GM12878 (cell line): ENCODE results near the gene OTUD3. TPM values are rescaled to one million over a fixed set of nuclear protein-coding genes. Genes with fewer than 3 reads are reported as not detected.

Experiments
- ATAC-seq: fragments of 200-7000 bp; cut with Tn5 transposase; 3 replicates; pipeline ENCODE4 v1.9.1; 2020; ENCODE audit warnings: mild to moderate bottlenecking, moderate library complexity
- BruUV-seq: library from RNA; stranded (reverse); fragments of 400-500 nt; replicated peaks from 2 replicates; lab custom pipeline; 2021; lab: Mats Ljungman, UMichigan
- CTCF ChIA-PET: fragments of 300-600 bp; sonication (Branson Sonifier 250); formaldehyde crosslinking; extraction: SDS; loops from one replicate; lab custom pipeline; 2021; ENCODE audit warnings: inconsistent platforms; lab: Yijun Ruan, JAX
- POLR2A ChIA-PET: fragments of 350-600 bp; formaldehyde crosslinking; extraction: SDS; loops from one replicate; lab custom pipeline; 2021; ENCODE audit warnings: inconsistent platforms; lab: Charles Lee
- RAD21 ChIA-PET: fragments of 300-600 bp; sonication (Branson Sonifier 250); formaldehyde crosslinking; loops from one replicate; lab custom pipeline; 2023; ENCODE audit warnings: antibody characterized with exemption; ENCODE audit not compliant: unreplicated experiment; lab: Charles Lee
- SMC1A ChIA-PET: fragments of 300-600 bp; sonication (Branson Sonifier 250); formaldehyde crosslinking; loops from one replicate; lab custom pipeline; 2023; ENCODE audit not compliant: unreplicated experiment, uncharacterized antibody; lab: Charles Lee
- DNase-seq: peaks from one replicate; pipeline ENCODE4 v3.0.0-alpha.2; 2011; ENCODE audit warnings: low read depth, low spot score
- FAIRE-seq: peaks from 3 replicates; lab custom pipeline; 2011; peaks lifted over from hg19 to GRCh38; lab: Jason Lieb, UNC
- H2AFZ ChIP-seq: 2 replicates; pipeline ENCODE4 v1.6.0; 2011; ENCODE audit warnings: low read depth, low read length, control low read depth; ENCODE audit not compliant: control insufficient read depth
- H3K27ac ChIP-seq: 2 replicates; pipeline ENCODE4 v1.5.1; 2011; ENCODE audit warnings: control low read depth; ENCODE audit not compliant: control insufficient read depth, insufficient read depth
- H3K27me3 ChIP-seq, 2 experiments: replicated peaks in 1 of 2; 2 replicates each; pipeline versions ENCODE4 v1.6.0 to v1.6.1; 2011; ENCODE audit warnings: low read length in 1 of 2; ENCODE audit not compliant: control insufficient read depth in 2 of 2, insufficient read depth in 2 of 2
- H3K36me3 ChIP-seq, 2 experiments: 2 replicates each; pipeline ENCODE4 v1.5.1; 2011; ENCODE audit warnings: low read length in 1 of 2; ENCODE audit not compliant: control insufficient read depth in 2 of 2, insufficient read depth in 2 of 2
- H3K4me1 ChIP-seq: 2 replicates; pipeline ENCODE4 v1.6.1; 2011; ENCODE audit warnings: mild to moderate bottlenecking, low read length, moderate library complexity, mixed read lengths; ENCODE audit not compliant: control insufficient read depth, insufficient read depth
- H3K4me2 ChIP-seq: 2 replicates; pipeline ENCODE4 v1.6.0; 2011; ENCODE audit warnings: control low read depth; ENCODE audit not compliant: control insufficient read depth, insufficient read depth
- H3K4me3 ChIP-seq: fragments of 200-600 bp; sonication (generic); 2 replicates; pipeline ENCODE4 v1.5.1; 2016
- H3K79me2 ChIP-seq: 2 replicates; pipeline ENCODE4 v1.6.0; 2011; ENCODE audit warnings: low read length; ENCODE audit not compliant: control insufficient read depth, insufficient read depth
- H3K9ac ChIP-seq: 2 replicates; pipeline ENCODE4 v1.8.0; 2011; ENCODE audit warnings: low read length, control low read depth, mixed read lengths; ENCODE audit not compliant: control insufficient read depth, insufficient read depth
- H3K9me3 ChIP-seq: replicated peaks from 3 replicates; pipeline ENCODE4 v1.5.1; 2011; ENCODE audit warnings: mild to moderate bottlenecking, low read length; ENCODE audit not compliant: control insufficient read depth, insufficient read depth
- H4K20me1 ChIP-seq: 2 replicates; pipeline ENCODE4 v1.6.0; 2011; ENCODE audit not compliant: control insufficient read depth, insufficient read depth
- BACH1 ChIP-seq: fragments of 450-650 bp; IDR thresholded peaks from 2 replicates; pipeline ENCODE4 v1.6.1; 2017; ENCODE audit warnings: mild to moderate bottlenecking, borderline replicate concordance
- CHD2 ChIP-seq: IDR thresholded peaks from 2 replicates; pipeline ENCODE4 v1.6.1; 2011; ENCODE audit warnings: low read depth, low read length, improper control_type of control experiment, borderline replicate concordance
- ETV6 ChIP-seq, 2 experiments: fragments of 450-650 bp in 1 of 2; IDR thresholded peaks in 1 of 2; conservative IDR thresholded peaks in 1 of 2; 2 replicates each; pipeline ENCODE4 v1.6.1; 2014; ENCODE audit warnings: antibody characterized with exemption in 1 of 2, borderline replicate concordance in 1 of 2, low read depth in 1 of 2, mild to moderate bottlenecking in 1 of 2, moderate library complexity in 1 of 2
- MXI1 ChIP-seq: fragments of 150-350 bp; IDR thresholded peaks from 2 replicates; pipeline ENCODE4 v1.6.1; 2011; ENCODE audit warnings: low read depth, mild to moderate bottlenecking, inconsistent platforms, low read length, improper control_type of control experiment
- NBN ChIP-seq: fragments of 450-650 bp; IDR thresholded peaks from 2 replicates; pipeline ENCODE4 v1.6.1; 2016
- NFXL1 ChIP-seq: fragments of 450-650 bp; IDR thresholded peaks from 2 replicates; pipeline ENCODE4 v1.6.1; 2017; ENCODE audit warnings: antibody characterized with exemption, mild to moderate bottlenecking, borderline replicate concordance
- RAD51 ChIP-seq: fragments of 450-650 bp; IDR thresholded peaks from 2 replicates; pipeline ENCODE4 v1.6.1; 2016; ENCODE audit warnings: moderate library complexity, mild to moderate bottlenecking, inconsistent platforms
- SMARCA5 ChIP-seq: fragments of 450-650 bp; IDR thresholded peaks from 2 replicates; pipeline ENCODE4 v1.6.1; 2017; ENCODE audit warnings: mild to moderate bottlenecking
- SREBF1 ChIP-seq: IDR thresholded peaks from 2 replicates; pipeline ENCODE4 v1.6.1; 2012; ENCODE audit warnings: mild to moderate bottlenecking, low read length
- STAT1 ChIP-seq: fragments of 450-650 bp; conservative IDR thresholded peaks from 2 replicates; pipeline ENCODE4 v1.6.1; 2014; ENCODE audit warnings: antibody characterized with exemption, mild to moderate bottlenecking
- YBX1 ChIP-seq: fragments of 450-650 bp; IDR thresholded peaks from 2 replicates; pipeline ENCODE4 v1.6.1; 2016; ENCODE audit warnings: antibody characterized with exemption
- ZNF24 ChIP-seq: fragments of 450-650 bp; IDR thresholded peaks from 2 replicates; pipeline ENCODE4 v1.6.1; 2017; ENCODE audit warnings: antibody characterized with exemption, mild to moderate bottlenecking
- WGBS: methylation state at CpG from one replicate; pipeline ENCODE4 v1.1.6; 2016; ENCODE audit warnings: low lambda C conversion rate; ENCODE audit not compliant: insufficient replicate concordance, insufficient coverage; ENCODE audit errors: missing lambda C conversion rate; 5-methylcytosine and 5-hydroxymethylcytosine counted together
- in situ Hi-C: fragments of 300-500 bp; cut with MboI; formaldehyde crosslinking; loops from 9 replicates; pipeline ENCODE4 v1.14.3; 2018; ENCODE audit warnings: mixed read lengths
- intact Hi-C: fragments of 100-400 bp; cut with micrococcal nuclease; formaldehyde crosslinking; loops from one replicate; pipeline ENCODE4 v1.14.2; 2022; ENCODE audit not compliant: unreplicated experiment
- polyA plus RNA-seq, 11 experiments: library from polyadenylated mRNA; depleted of rRNA in 4 of 11; unstranded in 6 of 11; stranded (reverse) in 5 of 11; fragments of >200 nt; fragmentation: Nextera tagmentation in 4 of 11; fragmentation: Illumina TruSeq in 1 of 11; extraction: Ambion mirVana in 4 of 11; extraction: Trizol in 1 of 11; gene quantifications; 1 replicate in 1 of 11; 2 replicates in 10 of 11; pipeline versions ENCODE4 v1.2.1 to v1.2.3, GENCODE V29; 2011 to 2016; ENCODE audit warnings: inconsistent platforms in 2 of 11, missing spikeins in 2 of 11, low read depth in 1 of 11
- total RNA-seq, 4 experiments: library from RNA; depleted of rRNA in 3 of 4; stranded (reverse); fragments of >200 nt in 3 of 4; fragmentation: Illumina TruSeq in 1 of 4; extraction: Trizol in 1 of 4; gene quantifications; 2 replicates each; pipeline versions ENCODE4 v1.2.1 to v1.2.3, GENCODE V29; 2013 to 2021
- TF ChIP-seq, protein P1 (sequence below): IDR thresholded peaks from 2 replicates; pipeline ENCODE4 v1.6.1; 2011; ENCODE audit warnings: low read depth, low read length, improper control_type of control experiment, borderline replicate concordance
- TF ChIP-seq, protein P2 (sequence below): fragments of 450-650 bp; IDR thresholded peaks from 2 replicates; pipeline ENCODE4 v1.6.1; 2017; ENCODE audit warnings: mild to moderate bottlenecking, low read depth, inconsistent platforms; ENCODE audit not compliant: poor library complexity, severe bottlenecking

The OTUD3 gene
- total and polyA plus RNA-seq, 10 of the 15 experiments (the other 5 are each of a cell fraction or from before 2014, with no cell fraction given), result 0.77 to 8.9 (median 4.8) TPM

DNA sequence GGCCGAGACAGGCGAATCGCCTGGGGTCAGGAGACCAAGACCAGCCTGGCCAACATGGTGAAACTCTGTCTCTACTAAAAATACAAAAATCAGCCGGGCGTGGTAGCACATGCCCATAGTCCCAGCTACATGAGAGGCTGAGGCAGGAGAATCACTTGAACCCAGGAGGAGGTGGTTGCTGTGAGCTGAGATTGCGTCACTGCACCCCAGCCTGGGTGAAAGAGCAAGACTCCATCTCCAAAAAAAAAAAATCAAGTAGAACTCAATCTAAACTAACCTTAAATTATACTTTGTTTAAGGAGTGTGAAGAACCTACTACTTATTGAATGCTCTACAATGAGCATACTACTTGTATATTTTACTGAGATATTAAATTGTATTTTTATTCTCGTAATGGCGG is 36.6 kb upstream of the OTUD3 start:
- WGBS, result 56% methylated on average over 8 of the region's 8 CpGs
- FAIRE-seq, result no peak
- CTCF ChIA-PET, result no interaction called here
- intact Hi-C loops, result no loop called here
- no peak overlapping the region for H3K9ac ChIP-seq
- no peak for TF ChIP-seq YBX1
- no peak for TF ChIP-seq ZNF24
- TF ChIP-seq, protein P1, sequence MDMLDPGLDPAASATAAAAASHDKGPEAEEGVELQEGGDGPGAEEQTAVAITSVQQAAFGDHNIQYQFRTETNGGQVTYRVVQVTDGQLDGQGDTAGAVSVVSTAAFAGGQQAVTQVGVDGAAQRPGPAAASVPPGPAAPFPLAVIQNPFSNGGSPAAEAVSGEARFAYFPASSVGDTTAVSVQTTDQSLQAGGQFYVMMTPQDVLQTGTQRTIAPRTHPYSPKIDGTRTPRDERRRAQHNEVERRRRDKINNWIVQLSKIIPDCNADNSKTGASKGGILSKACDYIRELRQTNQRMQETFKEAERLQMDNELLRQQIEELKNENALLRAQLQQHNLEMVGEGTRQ, result no peak
- TF ChIP-seq BACH1, result no peak
- no peak for TF ChIP-seq ETV6 (conservative IDR thresholded peaks at IDR 0.05 in 1 of 2, IDR thresholded peaks at IDR 0.05 in 1 of 2; ENCODE audit: borderline replicate concordance in 1 of 2, low read depth in 1 of 2)
- TF ChIP-seq NFXL1, result no peak
- no peak for TF ChIP-seq NBN
- no peak for TF ChIP-seq MXI1
- TF ChIP-seq, all 136 proteins: peak for 0
- Histone ChIP-seq H3K27me3 (no peaks in the 10 kb centered on the region), H2AFZ (no peak overlapping the region), H3K4me3 (no peak overlapping the region), H3K36me3 (no peaks in the 10 kb centered on the region), H3K4me2 (no peak overlapping the region), H3K79me2 (no peaks in the 10 kb centered on the region), H3K9me3 (no peaks in the 10 kb centered on the region), H4K20me1 (no peaks in the 10 kb centered on the region), H3K27ac (no peak overlapping the region), H3K4me1 (no peaks in the 10 kb centered on the region)
- no peak for DNase-seq
- ChIA-PET SMC1A (no interaction called here), POLR2A (no interaction called here), RAD21 (no interaction called here)
- in situ Hi-C loops, result no loop called here
- no TSS peak for BruUV-seq
- ATAC-seq, result no peak

DNA sequence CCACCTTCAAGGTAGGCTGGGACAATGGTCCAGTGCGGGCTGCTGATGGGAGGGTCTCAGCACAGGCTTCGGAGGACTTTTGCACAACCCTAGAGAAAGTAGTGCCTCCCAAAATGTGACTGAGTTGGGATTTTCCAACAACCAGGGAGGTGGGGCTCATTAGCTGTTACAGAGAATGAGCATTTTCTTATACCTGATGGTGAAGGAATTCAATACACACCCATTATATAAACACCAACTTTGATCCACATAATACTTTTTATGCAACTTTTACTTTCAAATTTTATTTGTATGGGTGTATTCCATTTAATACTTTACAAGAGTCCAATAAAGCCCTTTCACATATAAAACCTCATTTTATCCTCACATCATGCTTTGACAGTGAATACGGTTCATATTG is 35.9 kb upstream of the OTUD3 start:
- Histone ChIP-seq H3K4me1 (no peaks in the 10 kb centered on the region), H3K9ac (no peak overlapping the region), H3K27ac (no peak overlapping the region), H3K36me3 (no peaks in the 10 kb centered on the region), H4K20me1 (no peaks in the 10 kb centered on the region), H3K79me2 (no peaks in the 10 kb centered on the region), H3K4me2 (no peak overlapping the region), H3K9me3 (no peaks in the 10 kb centered on the region), H3K4me3 (no peak overlapping the region), H3K27me3 (no peaks in the 10 kb centered on the region), H2AFZ (no peak overlapping the region)
- BruUV-seq, result no TSS peak
- FAIRE-seq (no peak), ATAC-seq (no peak), DNase-seq (no peak)
- POLR2A ChIA-PET, result no interaction called here
- in situ Hi-C loops (no loop called here), intact Hi-C loops (no loop called here)
- WGBS, result 42% methylated on average over 3 of the region's 3 CpGs
- CTCF ChIA-PET, result no interaction called here
- SMC1A ChIA-PET, result no interaction called here
- RAD21 ChIA-PET, result no interaction called here
- TF ChIP-seq, protein P2, sequence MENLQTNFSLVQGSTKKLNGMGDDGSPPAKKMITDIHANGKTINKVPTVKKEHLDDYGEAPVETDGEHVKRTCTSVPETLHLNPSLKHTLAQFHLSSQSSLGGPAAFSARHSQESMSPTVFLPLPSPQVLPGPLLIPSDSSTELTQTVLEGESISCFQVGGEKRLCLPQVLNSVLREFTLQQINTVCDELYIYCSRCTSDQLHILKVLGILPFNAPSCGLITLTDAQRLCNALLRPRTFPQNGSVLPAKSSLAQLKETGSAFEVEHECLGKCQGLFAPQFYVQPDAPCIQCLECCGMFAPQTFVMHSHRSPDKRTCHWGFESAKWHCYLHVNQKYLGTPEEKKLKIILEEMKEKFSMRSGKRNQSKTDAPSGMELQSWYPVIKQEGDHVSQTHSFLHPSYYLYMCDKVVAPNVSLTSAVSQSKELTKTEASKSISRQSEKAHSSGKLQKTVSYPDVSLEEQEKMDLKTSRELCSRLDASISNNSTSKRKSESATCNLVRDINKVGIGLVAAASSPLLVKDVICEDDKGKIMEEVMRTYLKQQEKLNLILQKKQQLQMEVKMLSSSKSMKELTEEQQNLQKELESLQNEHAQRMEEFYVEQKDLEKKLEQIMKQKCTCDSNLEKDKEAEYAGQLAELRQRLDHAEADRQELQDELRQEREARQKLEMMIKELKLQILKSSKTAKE, result no peak
- TF ChIP-seq SREBF1 (no peak), RAD51 (no peak), CHD2 (no peak), STAT1 (no peak), SMARCA5 (no peak)
- TF ChIP-seq, protein P1, result no peak
